Measurements from ENCODE around the gene MT1F. TPM values are rescaled to one million over a fixed set of nuclear protein-coding genes. Genes with fewer than 3 reads are reported as not detected.

The MT1F gene
- total RNA-seq, 1 donor from 2014 or later = not detected

DNA sequence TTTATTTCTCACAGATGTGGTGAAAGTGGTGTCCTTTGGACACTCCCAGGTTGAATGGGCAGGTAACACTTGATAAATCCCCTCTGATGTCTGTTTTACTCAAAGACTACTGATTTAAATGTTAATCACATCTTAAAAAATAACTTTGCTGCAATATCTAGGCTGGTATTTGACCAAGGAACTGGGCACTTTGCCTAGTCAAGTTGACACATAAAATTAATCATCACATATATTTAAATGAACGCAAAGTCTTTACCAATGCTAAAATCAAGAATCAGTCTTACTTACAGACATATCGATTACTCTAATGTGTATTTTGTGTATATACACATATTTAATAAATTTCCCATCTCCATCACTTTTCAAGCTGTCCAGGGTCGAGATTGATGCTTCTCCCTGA, 42.4 kb upstream of the MT1F start:
- peaks cover 52% of the 10 kb centered on the region for H3K27me3 Mint-ChIP-seq (ENCODE audit: insufficient read depth, low read depth)
- H3K4me2 ChIP-seq = no peak overlapping the region

DNA sequence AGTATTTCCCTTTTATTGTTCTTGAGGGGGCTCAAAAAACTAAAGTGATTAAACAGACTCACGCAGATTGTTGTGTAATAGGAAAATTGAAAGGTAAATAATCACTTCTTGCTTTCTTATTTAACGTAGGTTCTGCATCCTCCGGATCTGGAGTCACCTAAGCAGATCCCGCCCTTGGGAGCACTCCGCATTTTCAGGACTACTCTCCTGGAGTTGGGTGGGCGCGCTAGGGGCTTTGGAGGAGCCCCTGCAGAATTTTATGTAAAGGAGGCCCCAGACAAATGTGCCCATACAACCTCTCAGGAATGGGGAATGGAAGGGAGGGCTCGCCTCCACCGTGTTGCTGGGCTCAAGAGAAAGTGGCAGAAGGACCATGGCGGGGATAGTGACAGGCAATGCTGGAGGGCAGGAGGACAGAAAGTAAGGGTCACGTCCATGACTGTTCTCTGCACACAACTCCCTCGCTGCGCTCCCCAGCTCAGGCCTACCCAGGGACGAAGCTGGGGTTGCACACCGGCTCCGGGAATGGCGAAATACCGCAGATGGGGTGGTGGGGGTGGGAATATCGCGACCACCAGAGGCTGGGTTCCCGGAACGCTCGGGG, 41.0 kb upstream of the MT1F start:
- H3K4me3 ChIP-seq = peak overlapping the region; percentile 34
- no peak overlapping the region for H3K27ac Mint-ChIP-seq
- peaks cover 100% of the 10 kb centered on the region for H3K27me3 ChIP-seq

More for the DNA sequence above, 42.4 kb upstream of the MT1F start:
- TF ChIP-seq EZH2phosphoT487 (IDR thresholded peaks at IDR 0.05) (no peak), EZH2 (IDR thresholded peaks at IDR 0.05) (no peak)
- TF ChIP-seq, protein P1, sequence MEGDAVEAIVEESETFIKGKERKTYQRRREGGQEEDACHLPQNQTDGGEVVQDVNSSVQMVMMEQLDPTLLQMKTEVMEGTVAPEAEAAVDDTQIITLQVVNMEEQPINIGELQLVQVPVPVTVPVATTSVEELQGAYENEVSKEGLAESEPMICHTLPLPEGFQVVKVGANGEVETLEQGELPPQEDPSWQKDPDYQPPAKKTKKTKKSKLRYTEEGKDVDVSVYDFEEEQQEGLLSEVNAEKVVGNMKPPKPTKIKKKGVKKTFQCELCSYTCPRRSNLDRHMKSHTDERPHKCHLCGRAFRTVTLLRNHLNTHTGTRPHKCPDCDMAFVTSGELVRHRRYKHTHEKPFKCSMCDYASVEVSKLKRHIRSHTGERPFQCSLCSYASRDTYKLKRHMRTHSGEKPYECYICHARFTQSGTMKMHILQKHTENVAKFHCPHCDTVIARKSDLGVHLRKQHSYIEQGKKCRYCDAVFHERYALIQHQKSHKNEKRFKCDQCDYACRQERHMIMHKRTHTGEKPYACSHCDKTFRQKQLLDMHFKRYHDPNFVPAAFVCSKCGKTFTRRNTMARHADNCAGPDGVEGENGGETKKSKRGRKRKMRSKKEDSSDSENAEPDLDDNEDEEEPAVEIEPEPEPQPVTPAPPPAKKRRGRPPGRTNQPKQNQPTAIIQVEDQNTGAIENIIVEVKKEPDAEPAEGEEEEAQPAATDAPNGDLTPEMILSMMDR (IDR thresholded peaks at IDR 0.05) = no peak
- Histone ChIP-seq H4K20me1 (ENCODE audit: low read depth) (peaks cover 19% of the 10 kb centered on the region), H3K9ac (no peak overlapping the region), H2AFZ (replicated peaks) (no peak overlapping the region), H3K27me3 (peaks cover 100% of the 10 kb centered on the region), H3F3A (ENCODE audit: low read depth) (no peaks in the 10 kb centered on the region), H3K36me3 (no peaks in the 10 kb centered on the region), H3K4me3 (no peak overlapping the region), H3K9me3 (ENCODE audit: low read depth) (no peaks in the 10 kb centered on the region), H3K79me2 (ENCODE audit: low read depth) (no peaks in the 10 kb centered on the region), H3K27ac (no peak overlapping the region), H3K4me1 (peaks cover 8% of the 10 kb centered on the region)
- H3K4me1 Mint-ChIP-seq = peaks cover 23% of the 10 kb centered on the region
- no peak for DNase-seq (ENCODE audit: low spot score)
- H3K36me3 Mint-ChIP-seq = peaks cover 1% of the 10 kb centered on the region
- H3K4me3 Mint-ChIP-seq = no peak overlapping the region
- H3K9me3 Mint-ChIP-seq = peaks cover 2% of the 10 kb centered on the region
- no peak overlapping the region for H3K27ac Mint-ChIP-seq

DNA sequence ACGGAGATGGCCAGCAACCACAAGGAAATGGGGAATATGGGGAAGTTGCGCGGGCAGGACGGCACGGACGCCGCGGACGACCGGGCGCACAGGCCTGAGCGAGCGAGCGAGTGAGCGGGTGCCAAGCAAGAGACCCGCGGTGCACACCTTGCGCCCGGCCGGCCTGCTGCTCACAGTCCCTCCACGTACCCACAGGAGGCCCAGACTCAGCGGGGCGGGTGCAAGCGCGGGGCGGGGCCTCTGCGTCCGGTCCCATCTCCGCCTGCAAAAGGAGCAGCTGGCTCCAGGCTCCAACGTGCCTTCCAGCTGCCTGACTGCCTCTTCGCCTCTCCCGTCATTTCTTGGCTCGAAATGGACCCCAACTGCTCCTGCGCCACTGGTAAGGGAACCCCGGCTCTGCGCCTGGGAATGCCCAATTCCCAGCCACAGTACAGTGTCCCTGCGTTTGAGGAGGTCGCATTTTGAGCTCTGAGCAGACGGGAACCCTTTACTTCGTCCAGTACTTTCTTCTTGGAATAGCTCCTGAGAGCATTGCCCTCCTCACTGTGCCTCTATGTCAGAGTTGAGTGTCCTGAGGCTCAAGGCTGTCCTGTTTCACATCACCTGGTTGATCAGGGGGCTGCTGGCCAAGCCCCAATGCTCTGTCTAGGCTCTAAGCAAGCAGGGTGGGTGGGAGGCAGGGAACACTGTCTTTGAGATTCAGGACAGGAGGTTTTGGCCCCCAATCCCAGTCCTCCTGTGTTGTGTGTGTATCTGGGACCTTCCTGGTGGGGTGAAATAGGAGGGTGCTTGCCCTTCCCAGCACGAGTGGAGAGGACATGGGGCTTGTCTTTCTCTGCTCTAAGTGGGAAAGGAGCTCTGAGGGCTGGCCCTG, 40.3 kb upstream of the MT1F start:
- H3K4me1 Mint-ChIP-seq = peaks cover 14% of the 10 kb centered on the region
- no peak overlapping the region for H3K27ac Mint-ChIP-seq
- H3K79me2 ChIP-seq (ENCODE audit: low read depth) = no peaks in the 10 kb centered on the region
- H3K4me2 ChIP-seq = peak overlapping the region; percentile 77
- H3F3A ChIP-seq (ENCODE audit: low read depth) = no peaks in the 10 kb centered on the region
- H3K9me3 Mint-ChIP-seq = peaks cover 2% of the 10 kb centered on the region
- peaks cover 1% of the 10 kb centered on the region for H3K36me3 Mint-ChIP-seq
- no peak overlapping the region for H3K27ac ChIP-seq
- peaks cover 100% of the 10 kb centered on the region for H3K27me3 ChIP-seq
- H3K27me3 Mint-ChIP-seq (ENCODE audit: insufficient read depth, low read depth) = peaks cover 56% of the 10 kb centered on the region
- peak; percentile 91 for TF ChIP-seq EZH2 (IDR thresholded peaks at IDR 0.05)
- TF ChIP-seq, protein P1 (IDR thresholded peaks at IDR 0.05) = no peak
- TF ChIP-seq EZH2phosphoT487 (IDR thresholded peaks at IDR 0.05) = peak; percentile 88
- H3K4me3 Mint-ChIP-seq = peak overlapping the region; percentile 75
- H3K4me1 ChIP-seq = peaks cover 8% of the 10 kb centered on the region
- H3K4me3 ChIP-seq = peak overlapping the region; percentile 34
- peak overlapping the region; percentile 6 for H2AFZ ChIP-seq (replicated peaks)
- DNase-seq (ENCODE audit: low spot score) = peak; percentile 65
- no peaks in the 10 kb centered on the region for H3K36me3 ChIP-seq
- peaks cover 19% of the 10 kb centered on the region for H4K20me1 ChIP-seq (ENCODE audit: low read depth)
- H3K9me3 ChIP-seq (ENCODE audit: low read depth) = no peaks in the 10 kb centered on the region
- no peak overlapping the region for H3K9ac ChIP-seq

More for the DNA sequence above, 41.0 kb upstream of the MT1F start:
- peaks cover 55% of the 10 kb centered on the region for H3K27me3 Mint-ChIP-seq (ENCODE audit: insufficient read depth, low read depth)
- no peak for DNase-seq (ENCODE audit: low spot score)
- H4K20me1 ChIP-seq (ENCODE audit: low read depth) = peaks cover 19% of the 10 kb centered on the region
- peaks cover 1% of the 10 kb centered on the region for H3K36me3 Mint-ChIP-seq
- peak overlapping the region; percentile 74 for H3K4me3 Mint-ChIP-seq
- peaks cover 13% of the 10 kb centered on the region for H3K4me1 Mint-ChIP-seq
- no peak overlapping the region for H3K9ac ChIP-seq
- TF ChIP-seq, protein P1 (IDR thresholded peaks at IDR 0.05) = no peak
- no peak for TF ChIP-seq EZH2phosphoT487 (IDR thresholded peaks at IDR 0.05)
- TF ChIP-seq EZH2 (IDR thresholded peaks at IDR 0.05) = no peak
- H3K79me2 ChIP-seq (ENCODE audit: low read depth) = no peaks in the 10 kb centered on the region
- peak overlapping the region; percentile 6 for H2AFZ ChIP-seq (replicated peaks)
- H3F3A ChIP-seq (ENCODE audit: low read depth) = no peaks in the 10 kb centered on the region
- H3K36me3 ChIP-seq = no peaks in the 10 kb centered on the region
- no peak overlapping the region for H3K27ac ChIP-seq
- peaks cover 8% of the 10 kb centered on the region for H3K4me1 ChIP-seq
- no peaks in the 10 kb centered on the region for H3K9me3 ChIP-seq (ENCODE audit: low read depth)
- peaks cover 2% of the 10 kb centered on the region for H3K9me3 Mint-ChIP-seq
- H3K4me2 ChIP-seq = peak overlapping the region; percentile 77

Measured in neural progenitor cell (in vitro differentiated cells).